ENCODE measurements around the gene MRPL44. TPM values are rescaled to one million over a fixed set of nuclear protein-coding genes. Genes with fewer than 3 reads are reported as not detected.

MRPL44 gene
- total and polyA plus RNA-seq, 2 of the 13 experiments (the other 11 are each of a cell fraction or from before 2014, with no cell fraction given) = 38.4 to 78.0 TPM

DNA sequence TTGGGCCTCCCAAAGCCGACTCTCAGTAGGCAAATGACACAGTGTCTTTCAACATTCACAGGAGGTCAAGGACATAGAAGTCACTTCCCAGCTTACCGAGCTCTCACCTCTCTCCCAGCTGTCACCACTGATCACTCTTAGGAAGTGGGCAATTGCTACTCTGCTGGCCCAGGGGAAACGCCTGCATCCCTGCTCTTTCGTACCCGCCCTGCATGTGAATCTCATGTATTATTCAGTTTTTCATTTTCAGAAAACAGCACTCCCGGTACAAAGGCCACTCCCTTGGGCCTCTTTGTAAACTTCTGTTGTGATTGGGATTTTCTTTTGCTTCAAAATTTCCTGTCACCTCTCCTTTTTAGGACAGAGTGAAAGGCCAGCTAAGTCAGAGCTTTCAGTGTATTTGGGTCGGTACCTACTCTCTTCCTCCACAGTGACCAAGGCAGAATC lies 15.4 kb downstream of the MRPL44 start (continued):
- TF ChIP-seq, protein P1, sequence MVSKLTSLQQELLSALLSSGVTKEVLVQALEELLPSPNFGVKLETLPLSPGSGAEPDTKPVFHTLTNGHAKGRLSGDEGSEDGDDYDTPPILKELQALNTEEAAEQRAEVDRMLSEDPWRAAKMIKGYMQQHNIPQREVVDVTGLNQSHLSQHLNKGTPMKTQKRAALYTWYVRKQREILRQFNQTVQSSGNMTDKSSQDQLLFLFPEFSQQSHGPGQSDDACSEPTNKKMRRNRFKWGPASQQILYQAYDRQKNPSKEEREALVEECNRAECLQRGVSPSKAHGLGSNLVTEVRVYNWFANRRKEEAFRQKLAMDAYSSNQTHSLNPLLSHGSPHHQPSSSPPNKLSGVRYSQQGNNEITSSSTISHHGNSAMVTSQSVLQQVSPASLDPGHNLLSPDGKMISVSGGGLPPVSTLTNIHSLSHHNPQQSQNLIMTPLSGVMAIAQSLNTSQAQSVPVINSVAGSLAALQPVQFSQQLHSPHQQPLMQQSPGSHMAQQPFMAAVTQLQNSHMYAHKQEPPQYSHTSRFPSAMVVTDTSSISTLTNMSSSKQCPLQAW (CRISPR knock-in tag; IDR thresholded peaks at IDR 0.05) = peak; percentile 60; the same call in 1 of the 2 replicates
- TF ChIP-seq KAT7 (CRISPR knock-in tag; IDR thresholded peaks at IDR 0.05; ENCODE audit: borderline replicate concordance) (peak; percentile 20; the same call in 1 of the 2 replicates), NR2F1 (CRISPR knock-in tag; IDR thresholded peaks at IDR 0.05) (peak; percentile 83 to 91), RARA (CRISPR knock-in tag; IDR thresholded peaks at IDR 0.05) (peak; percentile 87), NFATC3 (CRISPR knock-in tag; IDR thresholded peaks at IDR 0.05) (no peak), ZMYM4 (CRISPR knock-in tag; IDR thresholded peaks at IDR 0.05) (peak; percentile 74), KLF6 (CRISPR knock-in tag; IDR thresholded peaks at IDR 0.05) (no peak), LCORL (IDR thresholded peaks at IDR 0.05) (no peak), LCORL (CRISPR knock-in tag; IDR thresholded peaks at IDR 0.05) (peak; percentile 61; the same call in 1 of the 2 replicates), SALL1 (CRISPR knock-in tag; IDR thresholded peaks at IDR 0.05) (peak; percentile 82), BRD4 (CRISPR knock-in tag; IDR thresholded peaks at IDR 0.05) (no peak), NBN (conservative IDR thresholded peaks at IDR 0.05) (no peak), ZFX (CRISPR knock-in tag; IDR thresholded peaks at IDR 0.05; ENCODE audit: low read depth) (peak; percentile 23; the same call in 1 of the 2 replicates), ARNT2 (CRISPR knock-in tag; IDR thresholded peaks at IDR 0.05; ENCODE audit: low read depth) (no peak)
- TF ChIP-seq, protein P2, sequence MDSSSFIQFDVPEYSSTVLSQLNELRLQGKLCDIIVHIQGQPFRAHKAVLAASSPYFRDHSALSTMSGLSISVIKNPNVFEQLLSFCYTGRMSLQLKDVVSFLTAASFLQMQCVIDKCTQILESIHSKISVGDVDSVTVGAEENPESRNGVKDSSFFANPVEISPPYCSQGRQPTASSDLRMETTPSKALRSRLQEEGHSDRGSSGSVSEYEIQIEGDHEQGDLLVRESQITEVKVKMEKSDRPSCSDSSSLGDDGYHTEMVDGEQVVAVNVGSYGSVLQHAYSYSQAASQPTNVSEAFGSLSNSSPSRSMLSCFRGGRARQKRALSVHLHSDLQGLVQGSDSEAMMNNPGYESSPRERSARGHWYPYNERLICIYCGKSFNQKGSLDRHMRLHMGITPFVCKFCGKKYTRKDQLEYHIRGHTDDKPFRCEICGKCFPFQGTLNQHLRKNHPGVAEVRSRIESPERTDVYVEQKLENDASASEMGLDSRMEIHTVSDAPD (CRISPR knock-in tag; IDR thresholded peaks at IDR 0.05) = no peak
- TF ChIP-seq, protein P3, sequence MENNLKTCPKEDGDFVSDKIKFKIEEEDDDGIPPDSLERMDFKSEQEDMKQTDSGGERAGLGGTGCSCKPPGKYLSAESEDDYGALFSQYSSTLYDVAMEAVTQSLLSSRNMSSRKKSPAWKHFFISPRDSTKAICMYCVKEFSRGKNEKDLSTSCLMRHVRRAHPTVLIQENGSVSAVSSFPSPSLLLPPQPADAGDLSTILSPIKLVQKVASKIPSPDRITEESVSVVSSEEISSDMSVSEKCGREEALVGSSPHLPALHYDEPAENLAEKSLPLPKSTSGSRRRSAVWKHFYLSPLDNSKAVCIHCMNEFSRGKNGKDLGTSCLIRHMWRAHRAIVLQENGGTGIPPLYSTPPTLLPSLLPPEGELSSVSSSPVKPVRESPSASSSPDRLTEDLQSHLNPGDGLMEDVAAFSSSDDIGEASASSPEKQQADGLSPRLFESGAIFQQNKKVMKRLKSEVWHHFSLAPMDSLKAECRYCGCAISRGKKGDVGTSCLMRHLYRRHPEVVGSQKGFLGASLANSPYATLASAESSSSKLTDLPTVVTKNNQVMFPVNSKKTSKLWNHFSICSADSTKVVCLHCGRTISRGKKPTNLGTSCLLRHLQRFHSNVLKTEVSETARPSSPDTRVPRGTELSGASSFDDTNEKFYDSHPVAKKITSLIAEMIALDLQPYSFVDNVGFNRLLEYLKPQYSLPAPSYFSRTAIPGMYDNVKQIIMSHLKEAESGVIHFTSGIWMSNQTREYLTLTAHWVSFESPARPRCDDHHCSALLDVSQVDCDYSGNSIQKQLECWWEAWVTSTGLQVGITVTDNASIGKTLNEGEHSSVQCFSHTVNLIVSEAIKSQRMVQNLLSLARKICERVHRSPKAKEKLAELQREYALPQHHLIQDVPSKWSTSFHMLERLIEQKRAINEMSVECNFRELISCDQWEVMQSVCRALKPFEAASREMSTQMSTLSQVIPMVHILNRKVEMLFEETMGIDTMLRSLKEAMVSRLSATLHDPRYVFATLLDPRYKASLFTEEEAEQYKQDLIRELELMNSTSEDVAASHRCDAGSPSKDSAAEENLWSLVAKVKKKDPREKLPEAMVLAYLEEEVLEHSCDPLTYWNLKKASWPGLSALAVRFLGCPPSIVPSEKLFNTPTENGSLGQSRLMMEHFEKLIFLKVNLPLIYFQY (CRISPR knock-in tag; IDR thresholded peaks at IDR 0.05; ENCODE audit: borderline replicate concordance) = peak; percentile 76; the same call in 1 of the 2 replicates
- TF ChIP-seq, protein P4, sequence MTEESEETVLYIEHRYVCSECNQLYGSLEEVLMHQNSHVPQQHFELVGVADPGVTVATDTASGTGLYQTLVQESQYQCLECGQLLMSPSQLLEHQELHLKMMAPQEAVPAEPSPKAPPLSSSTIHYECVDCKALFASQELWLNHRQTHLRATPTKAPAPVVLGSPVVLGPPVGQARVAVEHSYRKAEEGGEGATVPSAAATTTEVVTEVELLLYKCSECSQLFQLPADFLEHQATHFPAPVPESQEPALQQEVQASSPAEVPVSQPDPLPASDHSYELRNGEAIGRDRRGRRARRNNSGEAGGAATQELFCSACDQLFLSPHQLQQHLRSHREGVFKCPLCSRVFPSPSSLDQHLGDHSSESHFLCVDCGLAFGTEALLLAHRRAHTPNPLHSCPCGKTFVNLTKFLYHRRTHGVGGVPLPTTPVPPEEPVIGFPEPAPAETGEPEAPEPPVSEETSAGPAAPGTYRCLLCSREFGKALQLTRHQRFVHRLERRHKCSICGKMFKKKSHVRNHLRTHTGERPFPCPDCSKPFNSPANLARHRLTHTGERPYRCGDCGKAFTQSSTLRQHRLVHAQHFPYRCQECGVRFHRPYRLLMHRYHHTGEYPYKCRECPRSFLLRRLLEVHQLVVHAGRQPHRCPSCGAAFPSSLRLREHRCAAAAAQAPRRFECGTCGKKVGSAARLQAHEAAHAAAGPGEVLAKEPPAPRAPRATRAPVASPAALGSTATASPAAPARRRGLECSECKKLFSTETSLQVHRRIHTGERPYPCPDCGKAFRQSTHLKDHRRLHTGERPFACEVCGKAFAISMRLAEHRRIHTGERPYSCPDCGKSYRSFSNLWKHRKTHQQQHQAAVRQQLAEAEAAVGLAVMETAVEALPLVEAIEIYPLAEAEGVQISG (CRISPR knock-in tag; IDR thresholded peaks at IDR 0.05) = 0 out of 2 replicates have a peak, but pooled peaks have one; percentile 26
- TF ChIP-seq, protein P5, sequence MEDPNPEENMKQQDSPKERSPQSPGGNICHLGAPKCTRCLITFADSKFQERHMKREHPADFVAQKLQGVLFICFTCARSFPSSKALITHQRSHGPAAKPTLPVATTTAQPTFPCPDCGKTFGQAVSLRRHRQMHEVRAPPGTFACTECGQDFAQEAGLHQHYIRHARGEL (CRISPR knock-in tag; IDR thresholded peaks at IDR 0.05) = no peak
- TF ChIP-seq, protein P6, sequence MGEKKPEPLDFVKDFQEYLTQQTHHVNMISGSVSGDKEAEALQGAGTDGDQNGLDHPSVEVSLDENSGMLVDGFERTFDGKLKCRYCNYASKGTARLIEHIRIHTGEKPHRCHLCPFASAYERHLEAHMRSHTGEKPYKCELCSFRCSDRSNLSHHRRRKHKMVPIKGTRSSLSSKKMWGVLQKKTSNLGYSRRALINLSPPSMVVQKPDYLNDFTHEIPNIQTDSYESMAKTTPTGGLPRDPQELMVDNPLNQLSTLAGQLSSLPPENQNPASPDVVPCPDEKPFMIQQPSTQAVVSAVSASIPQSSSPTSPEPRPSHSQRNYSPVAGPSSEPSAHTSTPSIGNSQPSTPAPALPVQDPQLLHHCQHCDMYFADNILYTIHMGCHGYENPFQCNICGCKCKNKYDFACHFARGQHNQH (CRISPR knock-in tag; IDR thresholded peaks at IDR 0.05) = 0 out of 2 replicates have a peak, but pooled peaks have one; percentile 22

All from HepG2 (cell line).